ENCODE results near the gene ZFYVE28.
A peak's percentile ranks its signal among the peaks of the same experiment; 100 is the strongest.

ZFYVE28 gene

GRCh38 chr4:2264481-2265041 lies 153.9 kb downstream of the ZFYVE28 start:
- H3K4me3 ChIP-seq (ENCODE audit: low read depth, low read length) = no peak overlapping the region

- no peak overlapping the region for H3K4me3 ChIP-seq (ENCODE audit: low read depth, low read length)
Measured at GRCh38 chr4:2263926-2264321, 154.5 kb downstream of the ZFYVE28 start.

- H3K4me3 ChIP-seq (ENCODE audit: low read depth, low read length) = peak overlapping the region; percentile 51
Measured at GRCh38 chr4:2262944-2263250, 155.5 kb downstream of the ZFYVE28 start.

GRCh38 chr4:2262145-2262943 lies 156.1 kb downstream of the ZFYVE28 start:
- H3K4me3 ChIP-seq (ENCODE audit: low read depth, low read length) = peak overlapping the region; percentile 51

GRCh38 chr4:2261853-2262144 lies 156.6 kb downstream of the ZFYVE28 start, which contains the start of gene MXD4:
Gene MXD4, minus strand, starts transcription at chr4:2262109. Its CDS starts 129 bp downstream, at chr4:2261980.
- peak within 1 kb of the TSS; percentile 56 for H3K4me3 ChIP-seq (ENCODE audit: low read depth, low read length)

GRCh38 chr4:2261110-2261852 lies 157.2 kb downstream of the ZFYVE28 start:
- peak overlapping the region; percentile 56 for H3K4me3 ChIP-seq (ENCODE audit: low read depth, low read length)

- H3K4me3 ChIP-seq (ENCODE audit: low read depth, low read length) = peak overlapping the region; percentile 42
Measured at GRCh38 chr4:2260344-2261109, 157.9 kb downstream of the ZFYVE28 start.

GRCh38 chr4:2259541-2260343 lies 158.7 kb downstream of the ZFYVE28 start:
- H3K4me3 ChIP-seq (ENCODE audit: low read depth, low read length) = no peak overlapping the region

- H3K4me3 ChIP-seq (ENCODE audit: low read depth, low read length) = no peak overlapping the region
Measured at GRCh38 chr4:2259036-2259540, 159.4 kb downstream of the ZFYVE28 start.

- no peak overlapping the region for H3K4me3 ChIP-seq (ENCODE audit: low read depth, low read length)
Measured at GRCh38 chr4:2258091-2259035, 160.1 kb downstream of the ZFYVE28 start.

GRCh38 chr4:2257361-2258081 lies 160.9 kb downstream of the ZFYVE28 start:
- no peak overlapping the region for H3K4me3 ChIP-seq (ENCODE audit: low read depth, low read length)

- no peak overlapping the region for H3K4me3 ChIP-seq (ENCODE audit: low read depth, low read length)
Measured at GRCh38 chr4:2256781-2257191, 161.7 kb downstream of the ZFYVE28 start.

- H3K4me3 ChIP-seq (ENCODE audit: low read depth, low read length) = no peak overlapping the region
Measured at GRCh38 chr4:2256156-2256731, 162.2 kb downstream of the ZFYVE28 start.

GRCh38 chr4:2255501-2256155 lies 162.8 kb downstream of the ZFYVE28 start:
- H3K4me3 ChIP-seq (ENCODE audit: low read depth, low read length) = no peak overlapping the region

GRCh38 chr4:2254665-2255500 lies 163.6 kb downstream of the ZFYVE28 start:
- H3K4me3 ChIP-seq (ENCODE audit: low read depth, low read length) = no peak overlapping the region

- H3K4me3 ChIP-seq (ENCODE audit: low read depth, low read length) = no peak overlapping the region
Measured at GRCh38 chr4:2253160-2254084, 165.0 kb downstream of the ZFYVE28 start.
